ENCODE data around the gene AKT1. TPM values are rescaled to one million over a fixed set of nuclear protein-coding genes. Genes with fewer than 3 reads are reported as not detected.

The AKT1 gene
- polyA plus RNA-seq, 1 experiment: 226 TPM

- TF ChIP-seq CTCF (IDR thresholded peaks at IDR 0.05; ENCODE audit: insufficient read depth, low read depth, low read length): no peak
- Histone ChIP-seq H3K36me3 (ENCODE audit: control insufficient read depth, insufficient read depth, low read length) (no peaks in the 10 kb centered on the region), H3K4me3 (ENCODE audit: low read depth, low read length) (no peak overlapping the region), H3K27me3 (ENCODE audit: control insufficient read depth, insufficient read depth, low read length) (no peaks in the 10 kb centered on the region)
- ChIA-PET POLR2A (no interaction called here), CTCF (interaction anchor here (1.3 to 3.4 kb wide), 5 partner anchors 21 to 58 kb away, joined by 3 to 42 read pairs (median 11); partner anchors contain the start of gene ZBTB42)
- no peak for DNase-seq (ENCODE audit: low read depth)
Measured at GRCh38 chr14:104821971-104822608, 26.5 kb upstream of the AKT1 start.

- H3K36me3 ChIP-seq (ENCODE audit: control insufficient read depth, insufficient read depth, low read length): no peaks in the 10 kb centered on the region
- H3K4me3 ChIP-seq (ENCODE audit: low read depth, low read length): no peak overlapping the region
- no peaks in the 10 kb centered on the region for H3K27me3 ChIP-seq (ENCODE audit: control insufficient read depth, insufficient read depth, low read length)
- POLR2A ChIA-PET: no interaction called here
- no peak for DNase-seq (ENCODE audit: low read depth)
- TF ChIP-seq CTCF (IDR thresholded peaks at IDR 0.05; ENCODE audit: insufficient read depth, low read depth, low read length): no peak
- CTCF ChIA-PET: interaction anchor here (0.8 to 3.4 kb wide), 15 partner anchors 18 to 266 kb away, joined by 3 to 42 read pairs (median 4); partner anchors contain the start of gene ZBTB42
Measured at GRCh38 chr14:104821229-104821945, 25.8 kb upstream of the AKT1 start.

GRCh38 chr14:104820669-104821228 lies 25.2 kb upstream of the AKT1 start:
- ChIA-PET POLR2A (no interaction called here), CTCF (interaction anchor here (0.6 to 3.4 kb wide), 16 partner anchors 17 to 267 kb away, joined by 3 to 42 read pairs (median 4); partner anchors contain the start of gene ZBTB42)
- no peak for DNase-seq (ENCODE audit: low read depth)

GRCh38 chr14:104819361-104819781 lies 23.8 kb upstream of the AKT1 start:
- TF ChIP-seq CTCF (IDR thresholded peaks at IDR 0.05; ENCODE audit: insufficient read depth, low read depth, low read length): no peak
- Histone ChIP-seq H3K27me3 (ENCODE audit: control insufficient read depth, insufficient read depth, low read length) (no peaks in the 10 kb centered on the region), H3K36me3 (ENCODE audit: control insufficient read depth, insufficient read depth, low read length) (no peaks in the 10 kb centered on the region), H3K4me3 (ENCODE audit: low read depth, low read length) (no peak overlapping the region)
- no peak for DNase-seq (ENCODE audit: low read depth)
- CTCF ChIA-PET: interaction anchor here (1.5 kb wide), 1 partner anchor 51 kb away, joined by 7 read pairs; no protein-coding TSS in a partner anchor
- POLR2A ChIA-PET: no interaction called here

More at GRCh38 chr14:104820669-104821228, 25.2 kb upstream of the AKT1 start:
- peak; percentile 82 for TF ChIP-seq CTCF (IDR thresholded peaks at IDR 0.05; ENCODE audit: insufficient read depth, low read depth, low read length)
- Histone ChIP-seq H3K4me3 (ENCODE audit: low read depth, low read length) (no peak overlapping the region), H3K27me3 (ENCODE audit: control insufficient read depth, insufficient read depth, low read length) (no peaks in the 10 kb centered on the region), H3K36me3 (ENCODE audit: control insufficient read depth, insufficient read depth, low read length) (no peaks in the 10 kb centered on the region)

- ChIA-PET POLR2A (no interaction called here), CTCF (interaction anchor here (1.5 kb wide), 1 partner anchor 50 kb away, joined by 7 read pairs; no protein-coding TSS in a partner anchor)
- H3K36me3 ChIP-seq (ENCODE audit: control insufficient read depth, insufficient read depth, low read length): no peaks in the 10 kb centered on the region
Measured at GRCh38 chr14:104818714-104819161, 23.2 kb upstream of the AKT1 start.

More at GRCh38 chr14:104818714-104819161, 23.2 kb upstream of the AKT1 start:
- no peaks in the 10 kb centered on the region for H3K27me3 ChIP-seq (ENCODE audit: control insufficient read depth, insufficient read depth, low read length)
- no peak for TF ChIP-seq CTCF (IDR thresholded peaks at IDR 0.05; ENCODE audit: insufficient read depth, low read depth, low read length)
- no peak for DNase-seq (ENCODE audit: low read depth)
- H3K4me3 ChIP-seq (ENCODE audit: low read depth, low read length): no peak overlapping the region
